ENCODE data around the gene NGF.

DNA sequence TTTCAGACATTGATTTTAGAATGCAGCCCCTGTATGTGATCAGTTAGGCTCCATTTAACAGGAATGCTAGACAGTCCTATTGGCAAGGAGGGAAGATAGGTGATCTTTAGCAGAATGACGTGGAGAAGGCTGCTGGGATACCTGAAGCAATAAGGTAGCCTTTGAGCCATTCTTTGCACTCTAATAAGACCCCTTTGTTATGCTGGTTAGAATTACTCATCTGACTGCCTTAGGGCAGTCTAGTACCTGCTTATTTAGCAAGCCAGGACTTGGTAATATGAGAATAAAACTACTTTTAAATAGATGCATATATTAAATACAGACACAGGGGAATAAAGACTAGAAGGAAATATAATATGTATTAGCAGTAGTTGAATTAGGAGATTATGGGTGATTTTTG is 29.1 kb downstream of the NGF start:
- no peak for TF ChIP-seq EZH2 (IDR thresholded peaks at IDR 0.05; ENCODE audit: borderline replicate concordance)
- TF ChIP-seq, protein P1, sequence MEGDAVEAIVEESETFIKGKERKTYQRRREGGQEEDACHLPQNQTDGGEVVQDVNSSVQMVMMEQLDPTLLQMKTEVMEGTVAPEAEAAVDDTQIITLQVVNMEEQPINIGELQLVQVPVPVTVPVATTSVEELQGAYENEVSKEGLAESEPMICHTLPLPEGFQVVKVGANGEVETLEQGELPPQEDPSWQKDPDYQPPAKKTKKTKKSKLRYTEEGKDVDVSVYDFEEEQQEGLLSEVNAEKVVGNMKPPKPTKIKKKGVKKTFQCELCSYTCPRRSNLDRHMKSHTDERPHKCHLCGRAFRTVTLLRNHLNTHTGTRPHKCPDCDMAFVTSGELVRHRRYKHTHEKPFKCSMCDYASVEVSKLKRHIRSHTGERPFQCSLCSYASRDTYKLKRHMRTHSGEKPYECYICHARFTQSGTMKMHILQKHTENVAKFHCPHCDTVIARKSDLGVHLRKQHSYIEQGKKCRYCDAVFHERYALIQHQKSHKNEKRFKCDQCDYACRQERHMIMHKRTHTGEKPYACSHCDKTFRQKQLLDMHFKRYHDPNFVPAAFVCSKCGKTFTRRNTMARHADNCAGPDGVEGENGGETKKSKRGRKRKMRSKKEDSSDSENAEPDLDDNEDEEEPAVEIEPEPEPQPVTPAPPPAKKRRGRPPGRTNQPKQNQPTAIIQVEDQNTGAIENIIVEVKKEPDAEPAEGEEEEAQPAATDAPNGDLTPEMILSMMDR (IDR thresholded peaks at IDR 0.05; ENCODE audit: poor library complexity): no peak
